ENCODE measurements around the gene LRMDA.

DNA sequence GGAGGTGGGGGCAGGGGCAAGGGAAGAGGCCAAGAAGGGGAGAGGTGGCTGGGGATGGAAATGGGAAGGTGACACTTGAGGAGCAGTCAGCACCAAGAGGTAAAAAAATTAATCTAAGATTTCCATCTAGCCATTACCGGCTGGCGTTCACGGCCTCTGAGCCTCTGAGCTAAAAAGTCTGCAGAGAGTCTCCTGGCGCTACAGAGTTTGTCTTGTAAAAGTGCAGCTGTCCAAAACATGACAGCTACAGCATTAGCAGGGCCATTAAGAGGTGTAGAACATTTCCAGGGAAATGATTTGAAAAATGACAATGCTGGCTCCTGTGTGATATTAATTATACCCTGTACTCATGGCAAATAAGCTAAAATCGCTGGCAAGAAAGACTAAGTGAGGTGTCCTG is 167.6 kb downstream of the LRMDA start:
- no peak for TF ChIP-seq CHD4 (IDR thresholded peaks at IDR 0.05; ENCODE audit: borderline replicate concordance)
- no peak for TF ChIP-seq MYC (IDR thresholded peaks at IDR 0.05; ENCODE audit: borderline replicate concordance, low read length)
- TF ChIP-seq, protein P1, sequence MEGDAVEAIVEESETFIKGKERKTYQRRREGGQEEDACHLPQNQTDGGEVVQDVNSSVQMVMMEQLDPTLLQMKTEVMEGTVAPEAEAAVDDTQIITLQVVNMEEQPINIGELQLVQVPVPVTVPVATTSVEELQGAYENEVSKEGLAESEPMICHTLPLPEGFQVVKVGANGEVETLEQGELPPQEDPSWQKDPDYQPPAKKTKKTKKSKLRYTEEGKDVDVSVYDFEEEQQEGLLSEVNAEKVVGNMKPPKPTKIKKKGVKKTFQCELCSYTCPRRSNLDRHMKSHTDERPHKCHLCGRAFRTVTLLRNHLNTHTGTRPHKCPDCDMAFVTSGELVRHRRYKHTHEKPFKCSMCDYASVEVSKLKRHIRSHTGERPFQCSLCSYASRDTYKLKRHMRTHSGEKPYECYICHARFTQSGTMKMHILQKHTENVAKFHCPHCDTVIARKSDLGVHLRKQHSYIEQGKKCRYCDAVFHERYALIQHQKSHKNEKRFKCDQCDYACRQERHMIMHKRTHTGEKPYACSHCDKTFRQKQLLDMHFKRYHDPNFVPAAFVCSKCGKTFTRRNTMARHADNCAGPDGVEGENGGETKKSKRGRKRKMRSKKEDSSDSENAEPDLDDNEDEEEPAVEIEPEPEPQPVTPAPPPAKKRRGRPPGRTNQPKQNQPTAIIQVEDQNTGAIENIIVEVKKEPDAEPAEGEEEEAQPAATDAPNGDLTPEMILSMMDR (IDR thresholded peaks at IDR 0.05) = no peak
- TF ChIP-seq RCOR1 (IDR thresholded peaks at IDR 0.05; ENCODE audit: low read depth, low read length) = no peak
- no peak for TF ChIP-seq SMC3 (IDR thresholded peaks at IDR 0.05)
- TF ChIP-seq POLR2A (IDR thresholded peaks at IDR 0.05; ENCODE audit: low read length) = no peak
- no peak for TF ChIP-seq RFX5 (IDR thresholded peaks at IDR 0.05)
- no peak for TF ChIP-seq FOSL2 (IDR thresholded peaks at IDR 0.05)
- no peak for TF ChIP-seq FOSL2 (CRISPR knock-in tag; IDR thresholded peaks at IDR 0.05)
- TF ChIP-seq JUNB (IDR thresholded peaks at IDR 0.05) = no peak
- TF ChIP-seq, protein P2, sequence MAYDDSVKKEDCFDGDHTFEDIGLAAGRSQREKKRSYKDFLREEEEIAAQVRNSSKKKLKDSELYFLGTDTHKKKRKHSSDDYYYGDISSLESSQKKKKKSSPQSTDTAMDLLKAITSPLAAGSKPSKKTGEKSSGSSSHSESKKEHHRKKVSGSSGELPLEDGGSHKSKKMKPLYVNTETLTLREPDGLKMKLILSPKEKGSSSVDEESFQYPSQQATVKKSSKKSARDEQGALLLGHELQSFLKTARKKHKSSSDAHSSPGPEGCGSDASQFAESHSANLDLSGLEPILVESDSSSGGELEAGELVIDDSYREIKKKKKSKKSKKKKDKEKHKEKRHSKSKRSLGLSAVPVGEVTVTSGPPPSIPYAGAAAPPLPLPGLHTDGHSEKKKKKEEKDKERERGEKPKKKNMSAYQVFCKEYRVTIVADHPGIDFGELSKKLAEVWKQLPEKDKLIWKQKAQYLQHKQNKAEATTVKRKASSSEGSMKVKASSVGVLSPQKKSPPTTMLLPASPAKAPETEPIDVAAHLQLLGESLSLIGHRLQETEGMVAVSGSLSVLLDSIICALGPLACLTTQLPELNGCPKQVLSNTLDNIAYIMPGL (CRISPR knock-in tag; IDR thresholded peaks at IDR 0.05; ENCODE audit: borderline replicate concordance) = no peak
- TF ChIP-seq CEBPB (IDR thresholded peaks at IDR 0.05) = no peak
- TF ChIP-seq PHF8 (IDR thresholded peaks at IDR 0.05; ENCODE audit: borderline replicate concordance, low read depth) = no peak

Data from A549 (cell line).